ENCODE measurements around the gene TOMM70. TPM values are rescaled to one million over a fixed set of nuclear protein-coding genes. Genes with fewer than 3 reads are reported as not detected.

The TOMM70 gene
- total and polyA plus RNA-seq, 2 of the 8 experiments (the other 6 are each of a cell fraction or from before 2014, with no cell fraction given), result 10.9 to 52.1 TPM

DNA sequence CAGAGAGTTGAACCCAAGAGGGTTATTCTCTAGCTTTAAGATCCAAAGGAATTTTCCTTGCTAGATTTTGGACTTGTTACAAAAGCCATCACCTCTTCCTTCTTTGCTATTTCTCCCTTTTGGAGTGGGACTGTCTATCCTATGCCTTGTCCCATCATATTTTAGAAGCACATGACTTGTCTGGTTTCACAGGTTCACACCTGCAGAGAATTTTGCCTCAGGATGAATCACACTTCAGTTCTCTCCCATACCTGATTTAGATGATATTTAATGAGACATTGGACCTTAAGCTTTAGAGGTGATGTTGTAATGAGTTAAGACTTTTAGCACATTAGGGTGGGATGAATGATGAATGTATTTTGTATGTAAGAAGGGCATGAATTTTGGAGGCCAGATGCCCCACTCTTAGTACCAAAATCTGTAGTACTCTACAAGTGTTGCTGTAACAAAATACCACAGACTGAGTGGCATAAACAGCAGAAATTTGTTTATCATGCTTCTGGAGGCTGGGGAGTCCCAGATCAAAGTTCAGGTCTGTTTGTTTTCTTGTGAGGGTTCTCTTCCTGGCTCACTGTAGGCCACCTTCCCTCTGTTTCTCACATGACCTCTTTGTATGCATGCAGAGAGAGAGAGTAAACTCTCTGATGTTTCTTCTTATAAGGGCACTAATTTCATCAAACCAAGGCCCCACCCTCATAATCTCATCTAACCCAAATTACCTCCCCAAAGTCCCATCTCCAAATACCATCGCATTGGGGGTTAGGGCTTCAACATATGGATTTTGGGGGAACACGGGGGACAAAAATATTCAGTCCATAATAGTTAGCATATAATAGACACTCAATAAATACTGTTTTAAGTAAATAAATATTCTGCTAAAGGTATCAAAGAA is 10.4 kb upstream of the TOMM70 start:
- no peak overlapping the region for H3K27ac ChIP-seq (ENCODE audit: low read depth, low read length)
- peaks cover 0 to 1% of the 10 kb centered on the region in 2 experiments for H4K20me1 ChIP-seq (replicated peaks in 1 of 2; ENCODE audit: control insufficient read depth in 1 of 2, insufficient read depth in 2 of 2, low read length in 2 of 2)
- no peak overlapping the region for H2AFZ ChIP-seq (ENCODE audit: low read length)
- FAIRE-seq (no peak), DNase-seq (ENCODE audit: low read depth in 1 of 2, low spot score in 2 of 2) (no peak)
- no peaks in the 10 kb centered on the region for H3K23me2 ChIP-seq (ENCODE audit: low read depth, low read length)
- H3K4me1 ChIP-seq (replicated peaks in 1 of 4; ENCODE audit: control insufficient read depth in 3 of 4, insufficient read depth in 4 of 4, low read length in 3 of 4), result peaks cover 2 to 15% (median 5%) of the 10 kb centered on the region in 4 experiments; a peak in 5 of 7 replicates
- no peak overlapping the region for H4K91ac ChIP-seq (replicated peaks; ENCODE audit: insufficient read length, low read length)
- no peak overlapping the region for H3K56ac ChIP-seq (replicated peaks; ENCODE audit: insufficient read length, low read depth, low read length)
- H2BK15ac ChIP-seq (ENCODE audit: low read length), result no peak overlapping the region
- no peak overlapping the region for H3K4me3 ChIP-seq (ENCODE audit: extremely low read depth in 1 of 4, insufficient read depth in 2 of 4, low read depth in 3 of 4, low read length in 4 of 4)
- no peak overlapping the region for H3K23ac ChIP-seq (ENCODE audit: insufficient read length)
- H3K9me3 ChIP-seq (ENCODE audit: insufficient read depth in 2 of 2, low read depth in 1 of 2, low read length in 1 of 2), result no peaks in the 10 kb centered on the region
- no peak overlapping the region for H3K4ac ChIP-seq (replicated peaks; ENCODE audit: insufficient read length, low read depth, low read length)
- 94% methylated on average over 2 of the region's 2 CpGs; no CpG with 5 or more reads in 1 of the 2 experiments for WGBS, 2 experiments (ENCODE audit: extremely low coverage in 1 of 2, insufficient coverage in 1 of 2, insufficient read length in 1 of 2, insufficient replicate concordance in 2 of 2, low coverage in 1 of 2, low lambda C conversion rate in 2 of 2, missing lambda C conversion rate in 1 of 2)
- POLR2A ChIA-PET (ENCODE audit: partially characterized antibody), result interaction anchor here (0.9 to 7.4 kb wide), 3 partner anchors 9 to 315 kb away, joined by 3 to 58 read pairs (median 3); partner anchors contain the start of genes LNP1 and TOMM70
- H4K8ac ChIP-seq (ENCODE audit: extremely low read depth, insufficient read depth, low read length), result no peak overlapping the region
- no peaks in the 10 kb centered on the region for H3K27me3 ChIP-seq (replicated peaks in 1 of 4; ENCODE audit: control insufficient read depth in 3 of 4, extremely low read depth in 1 of 4, insufficient read depth in 3 of 4, low read length in 3 of 4)
- no peak overlapping the region for H2BK120ac ChIP-seq (replicated peaks; ENCODE audit: low read depth, low read length)
- CTCF ChIA-PET (ENCODE audit: partially characterized antibody), result no interaction called here
- H3K9ac ChIP-seq (replicated peaks in 1 of 4; ENCODE audit: extremely low read depth in 1 of 4, low read depth in 3 of 4, low read length in 3 of 4), result no peak overlapping the region
- H2BK5ac ChIP-seq (ENCODE audit: low read depth, low read length), result no peak overlapping the region
- no peak overlapping the region for H2BK12ac ChIP-seq (ENCODE audit: low read depth, low read length)
- no peak overlapping the region for H2BK20ac ChIP-seq (ENCODE audit: low read length)
- H3K79me2 ChIP-seq (ENCODE audit: control insufficient read depth in 1 of 2, insufficient read depth in 2 of 2, low read length in 2 of 2), result peaks cover 0 to 30% of the 10 kb centered on the region in 2 experiments; a peak in 3 of 4 replicates
- H3K79me1 ChIP-seq (ENCODE audit: low read depth, low read length), result 0 out of 2 replicates have a peak, but pooled peaks cover 4% of the 10 kb centered on the region
- H2AK5ac ChIP-seq (ENCODE audit: low read depth, low read length), result no peak overlapping the region
- no peak overlapping the region for H3K14ac ChIP-seq (ENCODE audit: insufficient read length)
- no peak overlapping the region for H4K5ac ChIP-seq (ENCODE audit: insufficient read length, low read depth, low read length)
- no peak overlapping the region for H3K18ac ChIP-seq (ENCODE audit: extremely low read depth, low read length)
- H3K36me3 ChIP-seq (ENCODE audit: control insufficient read depth in 2 of 4, insufficient read depth in 4 of 4, low read length in 3 of 4), result peaks cover 0 to 6% (median 0%) of the 10 kb centered on the region in 4 experiments; a peak in 3 of 8 replicates
- H3K4me2 ChIP-seq (ENCODE audit: insufficient read depth in 1 of 2, low read depth in 2 of 2, low read length in 2 of 2), result no peak overlapping the region
- TF ChIP-seq, protein P1, sequence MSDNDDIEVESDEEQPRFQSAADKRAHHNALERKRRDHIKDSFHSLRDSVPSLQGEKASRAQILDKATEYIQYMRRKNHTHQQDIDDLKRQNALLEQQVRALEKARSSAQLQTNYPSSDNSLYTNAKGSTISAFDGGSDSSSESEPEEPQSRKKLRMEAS (IDR thresholded peaks at IDR 0.05), result no peak
- no peak for TF ChIP-seq YY1 (IDR thresholded peaks at IDR 0.05; ENCODE audit: low read depth, low read length)
- TF ChIP-seq ZNF274 (IDR thresholded peaks at IDR 0.05; ENCODE audit: borderline replicate concordance, extremely low read depth, low read length), result no peak
- TF ChIP-seq PHF8 (conservative IDR thresholded peaks at IDR 0.05; ENCODE audit: low read depth, low read length), result no peak
- TF ChIP-seq SIRT6 (IDR thresholded peaks at IDR 0.05; ENCODE audit: low read length), result no peak
- no peak for TF ChIP-seq POLR2A (IDR thresholded peaks at IDR 0.05; ENCODE audit: control extremely low read depth in 1 of 2, low read depth in 2 of 2, low read length in 2 of 2)
- TF ChIP-seq FOSL1 (IDR thresholded peaks at IDR 0.05; ENCODE audit: insufficient read depth, low read depth, low read length), result no peak
- TF ChIP-seq, protein P2, sequence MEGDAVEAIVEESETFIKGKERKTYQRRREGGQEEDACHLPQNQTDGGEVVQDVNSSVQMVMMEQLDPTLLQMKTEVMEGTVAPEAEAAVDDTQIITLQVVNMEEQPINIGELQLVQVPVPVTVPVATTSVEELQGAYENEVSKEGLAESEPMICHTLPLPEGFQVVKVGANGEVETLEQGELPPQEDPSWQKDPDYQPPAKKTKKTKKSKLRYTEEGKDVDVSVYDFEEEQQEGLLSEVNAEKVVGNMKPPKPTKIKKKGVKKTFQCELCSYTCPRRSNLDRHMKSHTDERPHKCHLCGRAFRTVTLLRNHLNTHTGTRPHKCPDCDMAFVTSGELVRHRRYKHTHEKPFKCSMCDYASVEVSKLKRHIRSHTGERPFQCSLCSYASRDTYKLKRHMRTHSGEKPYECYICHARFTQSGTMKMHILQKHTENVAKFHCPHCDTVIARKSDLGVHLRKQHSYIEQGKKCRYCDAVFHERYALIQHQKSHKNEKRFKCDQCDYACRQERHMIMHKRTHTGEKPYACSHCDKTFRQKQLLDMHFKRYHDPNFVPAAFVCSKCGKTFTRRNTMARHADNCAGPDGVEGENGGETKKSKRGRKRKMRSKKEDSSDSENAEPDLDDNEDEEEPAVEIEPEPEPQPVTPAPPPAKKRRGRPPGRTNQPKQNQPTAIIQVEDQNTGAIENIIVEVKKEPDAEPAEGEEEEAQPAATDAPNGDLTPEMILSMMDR (IDR thresholded peaks at IDR 0.05; ENCODE audit: control extremely low read depth in 1 of 3, insufficient read depth in 1 of 3, low read depth in 1 of 3, low read length in 3 of 3), result no peak
- no peak for TF ChIP-seq CTBP2 (IDR thresholded peaks at IDR 0.05; ENCODE audit: borderline replicate concordance, insufficient read depth, insufficient read length, low read length)

Measured in H1 (cell line).